ENCODE results near the gene ATRX. TPM values are rescaled to one million over a fixed set of nuclear protein-coding genes. Genes with fewer than 3 reads are reported as not detected.

ATRX gene, protein sequence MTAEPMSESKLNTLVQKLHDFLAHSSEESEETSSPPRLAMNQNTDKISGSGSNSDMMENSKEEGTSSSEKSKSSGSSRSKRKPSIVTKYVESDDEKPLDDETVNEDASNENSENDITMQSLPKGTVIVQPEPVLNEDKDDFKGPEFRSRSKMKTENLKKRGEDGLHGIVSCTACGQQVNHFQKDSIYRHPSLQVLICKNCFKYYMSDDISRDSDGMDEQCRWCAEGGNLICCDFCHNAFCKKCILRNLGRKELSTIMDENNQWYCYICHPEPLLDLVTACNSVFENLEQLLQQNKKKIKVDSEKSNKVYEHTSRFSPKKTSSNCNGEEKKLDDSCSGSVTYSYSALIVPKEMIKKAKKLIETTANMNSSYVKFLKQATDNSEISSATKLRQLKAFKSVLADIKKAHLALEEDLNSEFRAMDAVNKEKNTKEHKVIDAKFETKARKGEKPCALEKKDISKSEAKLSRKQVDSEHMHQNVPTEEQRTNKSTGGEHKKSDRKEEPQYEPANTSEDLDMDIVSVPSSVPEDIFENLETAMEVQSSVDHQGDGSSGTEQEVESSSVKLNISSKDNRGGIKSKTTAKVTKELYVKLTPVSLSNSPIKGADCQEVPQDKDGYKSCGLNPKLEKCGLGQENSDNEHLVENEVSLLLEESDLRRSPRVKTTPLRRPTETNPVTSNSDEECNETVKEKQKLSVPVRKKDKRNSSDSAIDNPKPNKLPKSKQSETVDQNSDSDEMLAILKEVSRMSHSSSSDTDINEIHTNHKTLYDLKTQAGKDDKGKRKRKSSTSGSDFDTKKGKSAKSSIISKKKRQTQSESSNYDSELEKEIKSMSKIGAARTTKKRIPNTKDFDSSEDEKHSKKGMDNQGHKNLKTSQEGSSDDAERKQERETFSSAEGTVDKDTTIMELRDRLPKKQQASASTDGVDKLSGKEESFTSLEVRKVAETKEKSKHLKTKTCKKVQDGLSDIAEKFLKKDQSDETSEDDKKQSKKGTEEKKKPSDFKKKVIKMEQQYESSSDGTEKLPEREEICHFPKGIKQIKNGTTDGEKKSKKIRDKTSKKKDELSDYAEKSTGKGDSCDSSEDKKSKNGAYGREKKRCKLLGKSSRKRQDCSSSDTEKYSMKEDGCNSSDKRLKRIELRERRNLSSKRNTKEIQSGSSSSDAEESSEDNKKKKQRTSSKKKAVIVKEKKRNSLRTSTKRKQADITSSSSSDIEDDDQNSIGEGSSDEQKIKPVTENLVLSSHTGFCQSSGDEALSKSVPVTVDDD (N-terminal part only)
- total RNA-seq (2013; cell fraction: nucleolus; rRNA removed), result 356 and 358 TPM in 2 replicates
- total RNA-seq (2014; rRNA removed) (45.7 and 54.3 TPM in 2 replicates), total RNA-seq (2014; rRNA removed; fragmentation: Illumina TruSeq; extraction: Trizol) (44.6 and 51.8 TPM in 2 replicates), total RNA-seq (2021) (49.9 and 51.9 TPM in 2 replicates), polyA plus RNA-seq (2011; rRNA removed) (59.4 and 85.8 TPM in 2 replicates), polyA plus RNA-seq (2014; fragmentation: Illumina TruSeq; extraction: Trizol) (41.8 and 57.0 TPM in 2 replicates), polyA plus RNA-seq (2014; fragmentation: Nextera tagmentation; extraction: Ambion mirVana) (10 to 100 TPM; 19.4 to 37.9 TPM), polyA plus RNA-seq (2014; rRNA removed) (36.5 and 38.3 TPM in 2 replicates), polyA plus RNA-seq (2016; fragmentation: Nextera tagmentation; extraction: Ambion mirVana) (10 to 100 TPM; 70.9 to 73.8 TPM), polyA minus RNA-seq (2011; rRNA and poly(A)+ RNA removed) (60.5 and 69.4 TPM in 2 replicates), Bru-seq, nascent RNA (percentile 80 among the genes with signal in this experiment), BruChase-seq, experiment 1, labeled RNA remaining after a 6-hour chase (percentile 87 among the genes with signal in this experiment), BruChase-seq, experiment 2, labeled RNA remaining after a 2-hour chase (percentile 81 among the genes with signal in this experiment)
- polyA plus RNA-seq (2011; ENCODE audit: low read depth), result 15.5 TPM
- polyA plus RNA-seq (2011; cell fraction: cytosol; rRNA removed), result 23.5 and 28.4 TPM in 2 replicates
- 98.2 and 111 TPM in 2 replicates for polyA plus RNA-seq (2011; cell fraction: nucleus; rRNA removed)
- polyA plus RNA-seq (2012), result 32.8 and 36.7 TPM in 2 replicates
- polyA minus RNA-seq (2011; cell fraction: cytosol; rRNA and poly(A)+ RNA removed), result 18.4 and 23.7 TPM in 2 replicates
- 103 and 158 TPM in 2 replicates for polyA minus RNA-seq (2011; cell fraction: nucleus; rRNA and poly(A)+ RNA removed)
- long read RNA-seq, experiment 1, partial matches to known transcripts, result 24 of 33 reads
- long read RNA-seq, experiment 1, other reads (novel, unspliced or antisense), result 8 of 33 reads
- long read RNA-seq, experiment 2, transcript ATRX-213 (10 exons, 3,071 nt), result major isoform, 21 of 434 reads
- long read RNA-seq, experiment 2, partial matches to known transcripts, result 272 of 434 reads
- long read RNA-seq, experiment 2, other reads (novel, unspliced or antisense), result 138 of 434 reads

GRCh38 chrX:77785486-77786364, at the start of gene ATRX:
TSS of gene ATRX (minus strand) at chrX:77786216. CDS start at chrX:77786001, 215 bp downstream.
- Histone ChIP-seq H2AFZ (ENCODE audit: control insufficient read depth, low read depth, low read length) (peak within 1 kb of the TSS; percentile 90), H3K27me3 (replicated peaks in 1 of 2; ENCODE audit: control insufficient read depth in 2 of 2, insufficient read depth in 2 of 2, low read length in 1 of 2) (no peaks in the 10 kb centered on the region), H3K4me2 (ENCODE audit: control insufficient read depth, insufficient read depth) (peak within 1 kb of the TSS; percentile 63; the same call in 1 of the 2 replicates), H3K9ac (ENCODE audit: control insufficient read depth, insufficient read depth, low read length) (peak within 1 kb of the TSS; percentile 90), H3K4me3 (peak within 1 kb of the TSS; percentile 72), H3K4me1 (ENCODE audit: control insufficient read depth, insufficient read depth, low read length) (no peaks in the 10 kb centered on the region), H3K9me3 (replicated peaks; ENCODE audit: control insufficient read depth, insufficient read depth, low read length) (no peaks in the 10 kb centered on the region; the same call in 2 of the 3 replicates), H3K79me2 (ENCODE audit: control insufficient read depth, insufficient read depth, low read length) (peaks cover 57% of the 10 kb centered on the region), H3K27ac (ENCODE audit: control insufficient read depth, insufficient read depth) (peak within 1 kb of the TSS; percentile 92), H3K36me3 (ENCODE audit: control insufficient read depth in 2 of 2, insufficient read depth in 2 of 2, low read length in 1 of 2) (no peaks in the 10 kb centered on the region), H4K20me1 (ENCODE audit: control insufficient read depth, insufficient read depth) (no peaks in the 10 kb centered on the region)
- ChIA-PET POLR2A (interaction anchor here (1.5 kb wide), 1 partner anchor 114 kb away, joined by 3 read pairs; the partner anchor contains the start of gene COX7B), CTCF (no interaction called here), SMC1A (ENCODE audit: uncharacterized antibody, unreplicated experiment) (no interaction called here), RAD21 (ENCODE audit: unreplicated experiment) (no interaction called here)
- in situ Hi-C loops (cut with MboI), result no loop called here
- ATAC-seq (peak; percentile 95), FAIRE-seq (no peak), DNase-seq (ENCODE audit: low read depth, low spot score) (peak; percentile 50)
- 38% methylated on average over 55 of the region's 61 CpGs for WGBS (ENCODE audit: insufficient coverage, insufficient replicate concordance, low lambda C conversion rate, missing lambda C conversion rate)
- no TSS peak for BruUV-seq (replicated peaks)
- intact Hi-C loops (cut with micrococcal nuclease; ENCODE audit: unreplicated experiment), result no loop called here
- TF ChIP-seq HDAC2 (IDR thresholded peaks at IDR 0.05), result no peak
- TF ChIP-seq PAX5 (IDR thresholded peaks at IDR 0.05; ENCODE audit: borderline replicate concordance, low read depth, low read length), result 0 out of 2 replicates have a peak, but pooled peaks have one; percentile 29
- TF ChIP-seq PBX3 (IDR thresholded peaks at IDR 0.05; ENCODE audit: insufficient replicate concordance, low read depth, low read length), result no peak
- peak; percentile 51; the same call in 1 of the 2 replicates for TF ChIP-seq NFYB (IDR thresholded peaks at IDR 0.05; ENCODE audit: insufficient read depth, low read depth, low read length)
- no peak for TF ChIP-seq ZNF384 (IDR thresholded peaks at IDR 0.05; ENCODE audit: borderline replicate concordance, low read depth, low read length)
- no peak for TF ChIP-seq ZNF687 (IDR thresholded peaks at IDR 0.05)
- no peak for TF ChIP-seq NFYA (IDR thresholded peaks at IDR 0.05; ENCODE audit: borderline replicate concordance, low read depth, low read length)
